ENCODE measurements around the gene COL4A2.
"Not testable (repeated sequence)": the region's sequence is repeated elsewhere in the genome, so short reads cannot be mapped to it uniquely, and the experiment has no call there.

Gene COL4A2

DNA sequence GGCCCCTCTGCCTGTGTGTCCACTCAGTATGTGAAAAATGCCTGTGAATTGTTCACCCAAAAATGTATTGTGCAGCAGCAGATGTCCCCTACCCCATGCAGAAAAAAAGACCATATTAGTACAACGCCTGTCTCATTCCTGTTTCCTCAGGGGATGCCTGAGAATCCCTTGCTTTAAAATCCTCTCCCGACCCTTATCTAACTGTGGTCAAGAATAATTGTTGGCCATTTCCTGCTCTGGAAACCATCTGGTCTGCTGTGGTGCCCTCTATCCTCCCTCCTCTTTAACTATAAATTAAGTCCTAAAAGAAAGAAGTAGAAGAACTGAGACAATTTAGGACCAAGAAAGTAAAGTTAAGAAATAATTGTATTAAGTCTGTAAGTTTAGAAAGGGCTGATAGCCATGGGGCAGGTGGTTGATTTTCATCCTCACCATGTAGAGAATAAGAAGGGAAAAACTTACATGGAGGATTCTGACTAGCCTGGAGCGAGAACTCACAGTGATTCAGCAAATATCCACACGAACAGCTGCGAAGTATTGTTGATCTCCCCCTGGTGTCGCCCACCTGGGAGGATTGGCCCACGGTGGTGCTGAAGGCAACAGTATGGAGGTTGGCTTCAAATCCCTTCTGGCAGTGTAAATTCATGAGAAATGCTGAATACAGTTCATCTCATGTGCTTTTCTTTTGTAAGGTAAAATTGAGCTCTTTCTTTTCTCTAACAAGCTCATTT, 85.6 kb downstream of the COL4A2 start:
- Mint-ChIP-seq H3K9me3 (no peaks in the 10 kb centered on the region), H3K4me3 (no peak overlapping the region), H3K27me3 (peaks cover 40% of the 10 kb centered on the region), H3K27ac (no peak overlapping the region), H3K4me1 (no peaks in the 10 kb centered on the region), H3K36me3 (no peaks in the 10 kb centered on the region)

DNA sequence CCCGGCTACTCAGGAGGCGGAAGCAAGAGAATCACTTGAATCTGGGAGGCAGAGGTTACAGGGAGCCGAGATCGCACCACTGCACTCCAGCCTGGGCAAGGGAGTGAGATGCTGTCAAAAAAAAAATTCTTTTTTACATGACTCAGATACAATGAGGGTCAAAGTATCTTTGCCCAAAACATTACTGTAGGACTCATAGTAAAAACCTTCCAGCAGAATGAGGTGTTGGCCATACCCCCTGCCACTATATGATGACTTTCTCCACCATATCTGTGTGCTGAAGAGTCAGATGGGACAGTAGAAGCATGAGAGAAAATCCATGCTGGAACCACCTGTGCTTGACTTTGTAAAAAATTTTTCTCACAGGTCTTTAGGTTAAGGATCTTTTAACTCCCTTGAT, 86.7 kb downstream of the COL4A2 start:
- no peak overlapping the region for H3K27ac Mint-ChIP-seq

DNA sequence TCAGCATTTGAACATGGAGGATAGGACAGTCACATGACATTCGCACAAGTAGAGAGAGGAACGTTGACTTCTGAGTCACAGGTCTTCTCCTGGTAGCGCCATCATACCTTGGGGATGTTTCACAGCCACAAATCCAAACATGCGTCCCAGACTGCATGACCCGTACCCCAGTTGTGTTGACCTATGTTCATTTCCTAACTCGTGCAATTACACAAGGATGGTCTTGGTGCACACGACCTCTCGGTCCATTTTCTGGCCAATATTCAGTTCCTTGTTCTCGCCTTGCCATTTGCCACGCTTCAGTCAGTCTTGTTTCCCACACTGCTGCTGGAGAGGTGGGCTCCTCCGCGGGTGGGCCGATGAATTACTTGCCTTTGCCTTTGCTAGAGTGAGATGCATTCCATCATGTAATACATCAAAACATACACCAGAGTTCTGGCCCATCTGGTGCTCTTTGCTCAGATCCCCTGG, 87.3 kb downstream of the COL4A2 start:
- peaks cover 39% of the 10 kb centered on the region for H3K27me3 Mint-ChIP-seq
- no peaks in the 10 kb centered on the region for H3K9me3 Mint-ChIP-seq
- H3K36me3 Mint-ChIP-seq: no peaks in the 10 kb centered on the region
- H3K27ac Mint-ChIP-seq: no peak overlapping the region
- no peak overlapping the region for H3K4me3 Mint-ChIP-seq
- no peaks in the 10 kb centered on the region for H3K4me1 Mint-ChIP-seq

More for the DNA sequence above, 86.7 kb downstream of the COL4A2 start:
- Mint-ChIP-seq H3K27me3 (peaks cover 43% of the 10 kb centered on the region), H3K9me3 (no peaks in the 10 kb centered on the region), H3K4me3 (no peak overlapping the region), H3K36me3 (no peaks in the 10 kb centered on the region), H3K4me1 (no peaks in the 10 kb centered on the region)

DNA sequence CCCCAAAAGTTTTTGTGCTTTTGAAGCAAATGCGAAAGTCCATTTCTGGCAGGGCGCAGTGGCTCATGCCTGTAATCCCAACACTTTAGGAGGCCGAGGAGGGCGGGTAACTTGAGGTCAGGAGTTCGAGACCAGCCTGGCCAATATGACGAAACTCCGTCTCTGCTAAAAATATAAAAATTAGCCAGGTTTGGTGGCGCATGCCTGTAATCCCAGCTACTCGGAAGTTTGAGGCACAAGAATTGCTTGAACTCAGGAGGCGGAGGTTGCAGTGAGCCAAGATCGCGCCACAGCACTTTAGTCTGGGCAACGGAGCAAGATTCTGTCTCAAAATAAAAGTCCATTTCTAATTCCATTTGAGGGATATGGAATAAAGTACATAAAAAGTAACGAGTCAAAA, 88.5 kb downstream of the COL4A2 start:
- peaks cover 46% of the 10 kb centered on the region for H3K27me3 Mint-ChIP-seq
- H3K36me3 Mint-ChIP-seq, H3K4me3 Mint-ChIP-seq, H3K9me3 Mint-ChIP-seq, H3K4me1 Mint-ChIP-seq, H3K27ac Mint-ChIP-seq: not testable (repeated sequence)

DNA sequence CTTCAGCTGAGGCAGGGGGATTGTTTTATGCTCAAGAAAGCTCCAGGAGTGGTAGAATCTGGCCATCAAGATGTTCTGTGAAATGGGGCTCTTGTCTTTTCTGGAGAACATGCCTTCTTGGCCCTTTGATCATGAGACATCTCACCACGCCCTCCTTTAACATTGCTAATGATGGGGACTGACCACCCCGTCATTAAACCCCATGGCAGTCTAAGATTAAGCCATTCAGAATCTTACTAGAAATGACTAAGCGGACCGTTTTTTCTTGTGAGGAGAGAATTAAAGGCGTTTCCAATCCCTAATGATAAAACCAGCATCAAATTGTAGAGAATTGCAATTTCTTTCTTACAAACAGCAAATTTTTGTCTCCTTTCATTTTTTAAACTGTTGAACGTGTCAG, 89.4 kb downstream of the COL4A2 start:
- Mint-ChIP-seq H3K4me1 (no peaks in the 10 kb centered on the region), H3K36me3 (no peaks in the 10 kb centered on the region), H3K27me3 (peaks cover 41% of the 10 kb centered on the region), H3K27ac (no peak overlapping the region), H3K4me3 (no peak overlapping the region), H3K9me3 (no peaks in the 10 kb centered on the region)

DNA sequence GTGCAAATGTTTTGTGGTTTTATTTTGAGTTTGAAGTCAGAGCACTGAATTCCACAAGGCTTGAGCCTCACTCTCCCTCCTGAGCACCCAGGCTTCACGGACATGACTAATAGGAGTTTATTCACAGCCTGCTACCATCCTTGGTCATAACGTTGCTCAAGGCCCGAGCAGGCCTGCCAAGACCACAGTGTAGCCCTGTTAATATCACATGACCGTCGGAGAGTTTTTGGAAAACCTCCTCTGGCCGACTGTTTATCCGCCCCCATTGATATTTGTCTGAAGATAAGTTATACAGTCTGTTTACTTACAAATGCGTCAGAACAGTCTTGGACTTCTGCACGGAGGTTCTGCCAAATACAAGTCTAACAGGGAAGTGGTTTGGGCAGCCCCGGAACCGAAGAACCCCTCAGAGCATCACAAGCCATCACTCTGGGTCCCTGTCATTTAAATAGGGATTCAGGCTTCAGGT, 89.9 kb downstream of the COL4A2 start:
- Mint-ChIP-seq H3K4me3 (no peak overlapping the region), H3K27me3 (peaks cover 39% of the 10 kb centered on the region), H3K4me1 (no peaks in the 10 kb centered on the region), H3K27ac (no peak overlapping the region), H3K9me3 (no peaks in the 10 kb centered on the region), H3K36me3 (no peaks in the 10 kb centered on the region)

DNA sequence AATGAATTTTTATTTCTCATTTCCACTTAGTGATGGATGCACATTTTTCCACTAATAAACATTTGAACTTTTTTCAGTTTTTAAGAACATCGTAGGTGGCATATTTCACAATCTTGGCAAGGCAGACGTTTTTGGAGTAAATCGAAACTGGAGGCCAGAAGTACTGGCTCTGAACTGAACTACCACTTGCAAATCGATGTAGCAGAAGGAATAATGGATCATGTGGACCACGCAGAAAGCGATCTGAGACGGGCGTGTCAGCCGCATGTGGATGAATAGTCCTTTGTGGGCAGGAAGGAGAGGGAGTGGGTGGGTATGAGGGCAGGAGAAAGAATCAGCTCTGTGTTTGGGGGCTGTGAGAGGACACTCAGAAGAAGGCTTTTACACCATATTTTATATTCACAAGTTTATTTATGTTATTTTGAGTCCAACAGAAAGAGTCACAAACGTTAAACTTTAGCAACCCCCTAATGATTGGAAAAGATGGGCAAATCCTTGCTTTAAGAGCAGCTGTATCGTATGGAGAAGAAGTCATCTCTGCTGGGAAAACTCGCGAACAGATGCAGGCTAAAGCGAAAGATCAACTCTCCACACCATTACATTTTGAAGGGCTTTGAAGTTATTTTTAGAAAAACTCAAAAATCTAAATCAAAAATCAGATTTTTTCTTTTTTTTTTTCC, 90.5 kb downstream of the COL4A2 start:
- Mint-ChIP-seq H3K36me3 (no peaks in the 10 kb centered on the region), H3K4me3 (no peak overlapping the region), H3K4me1 (no peaks in the 10 kb centered on the region), H3K27ac (no peak overlapping the region), H3K9me3 (no peaks in the 10 kb centered on the region), H3K27me3 (peaks cover 37% of the 10 kb centered on the region)

DNA sequence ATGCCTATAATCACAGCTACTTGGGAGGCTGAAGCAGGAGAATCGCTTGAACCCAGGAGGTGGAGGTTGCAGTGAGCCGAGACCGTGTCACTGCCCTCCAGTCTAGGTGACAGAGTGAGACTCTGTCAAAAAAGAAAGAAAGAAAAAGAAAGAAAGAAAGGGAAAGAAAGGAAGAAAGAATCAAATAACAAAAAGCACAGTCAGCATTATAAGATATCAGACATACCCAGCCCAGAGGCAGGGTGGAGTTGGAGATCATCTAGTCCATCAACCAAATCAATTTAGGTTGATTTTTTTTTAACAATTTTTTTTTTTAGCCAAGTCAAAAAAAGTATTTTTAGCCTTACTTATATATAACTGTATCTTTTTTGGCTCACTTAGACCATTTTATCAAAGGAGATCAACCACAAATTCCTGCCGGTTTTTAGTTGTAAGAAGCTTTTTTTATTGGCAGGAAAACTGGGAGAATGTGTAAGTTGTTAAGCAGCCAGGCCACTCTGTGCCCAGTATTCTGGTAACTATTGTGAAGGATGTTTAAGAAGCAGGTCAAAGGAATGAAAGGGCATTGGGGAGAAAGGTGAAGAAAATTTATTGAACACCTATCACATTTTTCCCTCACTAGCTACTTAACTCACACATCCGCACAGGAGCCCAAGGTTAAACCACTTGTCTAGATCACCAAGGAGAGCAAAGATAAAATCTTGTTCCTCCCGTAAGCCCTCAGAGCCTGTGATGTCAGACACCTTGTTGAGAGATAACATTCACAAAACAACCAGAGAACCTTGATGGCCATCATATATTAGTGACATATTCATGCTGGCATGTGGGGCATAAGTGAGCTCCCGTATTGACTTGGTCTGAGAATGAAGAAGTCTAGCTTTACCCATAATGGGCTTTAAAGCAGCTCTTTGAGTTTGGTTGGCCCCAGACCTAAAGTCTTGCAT, 91.8 kb downstream of the COL4A2 start:
- no peaks in the 10 kb centered on the region for H3K4me1 Mint-ChIP-seq
- no peaks in the 10 kb centered on the region for H3K9me3 Mint-ChIP-seq
- peaks cover 38% of the 10 kb centered on the region for H3K27me3 Mint-ChIP-seq
- no peak overlapping the region for H3K4me3 Mint-ChIP-seq
- H3K36me3 Mint-ChIP-seq: no peaks in the 10 kb centered on the region
- H3K27ac Mint-ChIP-seq: no peak overlapping the region

DNA sequence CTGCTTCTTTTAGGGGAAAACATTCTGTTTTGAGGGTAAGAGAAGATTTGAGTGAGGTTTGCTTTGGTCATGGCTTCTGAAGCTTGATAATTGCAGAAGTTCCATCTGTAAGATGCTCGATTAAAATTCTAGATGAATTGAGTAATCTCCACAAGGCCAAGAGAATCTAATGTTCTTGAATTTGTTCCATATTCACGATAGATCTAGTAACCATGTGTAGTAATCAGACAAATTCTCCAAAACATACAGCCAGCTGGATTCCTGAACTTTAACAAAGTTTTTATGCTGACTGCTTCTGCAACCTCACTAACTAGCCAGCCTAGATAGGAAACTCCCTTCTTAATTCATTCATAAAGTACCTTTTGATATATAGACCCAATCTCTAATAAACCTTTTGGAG, 92.7 kb downstream of the COL4A2 start:
- Mint-ChIP-seq H3K9me3 (no peaks in the 10 kb centered on the region), H3K36me3 (no peaks in the 10 kb centered on the region), H3K27me3 (peaks cover 45% of the 10 kb centered on the region), H3K4me3 (no peak overlapping the region), H3K27ac (no peak overlapping the region), H3K4me1 (no peaks in the 10 kb centered on the region)

DNA sequence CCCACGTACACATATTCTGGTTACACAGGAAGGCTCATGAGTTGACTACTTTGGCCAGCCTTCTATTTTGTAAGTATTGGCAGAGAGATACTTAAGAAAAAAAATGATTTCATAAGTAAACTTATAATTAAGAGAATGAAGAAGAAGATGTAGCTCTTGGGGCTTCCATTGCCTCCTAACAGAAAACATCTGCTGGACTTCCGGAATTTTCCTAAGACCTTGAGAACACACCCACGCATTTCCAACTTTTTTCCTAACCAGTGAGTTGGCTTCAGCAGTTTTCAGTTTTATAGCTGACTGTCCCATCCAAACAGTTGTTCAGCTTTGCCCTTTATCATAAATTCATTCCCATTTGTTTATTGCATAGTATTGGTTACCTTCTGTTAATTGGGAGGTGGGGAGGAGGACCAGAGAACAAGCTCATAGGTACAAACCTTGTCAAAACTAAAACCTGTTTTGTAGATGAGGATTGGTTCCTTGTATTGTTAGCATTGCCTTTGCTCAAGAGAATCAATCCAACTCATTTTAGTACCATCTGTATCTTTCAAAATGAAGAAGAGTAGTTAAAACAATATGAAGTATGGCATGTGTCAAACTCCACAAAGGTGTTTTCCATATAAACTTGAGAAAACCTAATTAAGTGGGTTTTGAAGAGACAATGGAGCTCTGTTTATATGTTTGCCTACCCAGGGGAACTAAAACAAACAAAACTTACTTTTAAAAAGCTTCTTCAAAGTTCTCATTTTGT, 93.9 kb downstream of the COL4A2 start:
- H3K4me1 Mint-ChIP-seq: no peaks in the 10 kb centered on the region

DNA sequence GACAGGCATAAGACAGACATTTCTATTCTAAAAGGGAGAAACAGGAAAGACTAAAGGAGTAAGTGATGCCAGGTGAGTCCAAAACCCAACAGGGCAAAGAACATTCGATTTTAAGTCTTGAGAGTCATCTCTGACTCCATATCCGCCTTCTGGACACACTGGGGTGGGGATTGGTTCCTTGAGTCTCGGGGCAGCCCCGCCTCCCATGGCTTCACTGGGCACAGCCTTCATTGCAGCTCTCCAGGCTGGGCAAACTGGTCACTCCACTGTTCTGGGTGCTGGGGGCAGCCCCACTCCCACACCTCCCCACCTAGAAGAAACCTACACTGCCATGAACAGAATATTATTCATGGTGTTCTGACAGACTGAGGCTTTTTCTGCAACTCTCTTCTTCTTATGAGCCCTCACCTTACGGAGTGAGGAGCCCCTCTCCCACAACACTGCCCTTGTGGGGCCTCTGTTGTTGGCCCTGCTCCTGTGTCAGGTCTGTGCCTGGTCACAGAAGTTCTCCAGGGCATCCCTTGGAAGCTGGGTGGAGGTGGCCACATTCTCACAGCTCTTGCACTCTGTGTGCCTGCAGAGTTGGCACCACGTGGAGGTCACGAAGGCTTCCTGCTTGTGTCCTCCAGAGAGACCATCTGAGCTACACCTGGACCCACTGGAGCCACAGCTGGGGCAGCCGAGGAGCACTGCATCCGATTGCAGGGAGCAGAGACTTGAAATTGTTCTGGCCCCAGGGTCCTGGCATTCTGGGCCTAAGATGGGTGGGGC, 95.4 kb downstream of the COL4A2 start:
- Mint-ChIP-seq H3K36me3 (no peaks in the 10 kb centered on the region), H3K4me1 (no peaks in the 10 kb centered on the region), H3K27ac (no peak overlapping the region), H3K4me3 (no peak overlapping the region), H3K27me3 (peaks cover 47% of the 10 kb centered on the region), H3K9me3 (no peaks in the 10 kb centered on the region)

More for the DNA sequence above, 93.9 kb downstream of the COL4A2 start:
- Mint-ChIP-seq H3K9me3 (no peaks in the 10 kb centered on the region), H3K27me3 (peaks cover 51% of the 10 kb centered on the region), H3K27ac (no peak overlapping the region), H3K4me3 (no peak overlapping the region), H3K36me3 (no peaks in the 10 kb centered on the region)

DNA sequence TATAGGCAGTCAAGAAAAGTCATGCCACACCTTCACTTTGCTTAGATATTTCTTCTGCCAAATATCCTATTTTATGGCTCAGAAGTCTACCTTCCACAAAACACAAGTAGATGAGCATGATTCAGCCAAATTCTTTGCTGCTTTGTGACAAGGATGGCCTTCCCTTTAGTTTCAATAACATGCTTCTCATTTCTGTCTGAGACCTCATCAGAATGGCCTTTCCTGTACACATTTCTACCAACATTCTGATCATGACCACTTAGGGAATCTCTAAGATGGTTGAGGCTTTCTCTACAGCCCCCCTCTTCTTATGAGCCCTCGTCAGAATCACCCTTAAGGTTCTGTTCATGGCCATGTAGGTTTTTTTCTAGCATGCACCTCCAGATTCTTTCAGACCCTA, 96.2 kb downstream of the COL4A2 start:
- Mint-ChIP-seq H3K9me3 (no peaks in the 10 kb centered on the region), H3K4me3 (no peak overlapping the region), H3K36me3 (no peaks in the 10 kb centered on the region), H3K4me1 (no peaks in the 10 kb centered on the region), H3K27me3 (peaks cover 45% of the 10 kb centered on the region), H3K27ac (no peak overlapping the region)

DNA sequence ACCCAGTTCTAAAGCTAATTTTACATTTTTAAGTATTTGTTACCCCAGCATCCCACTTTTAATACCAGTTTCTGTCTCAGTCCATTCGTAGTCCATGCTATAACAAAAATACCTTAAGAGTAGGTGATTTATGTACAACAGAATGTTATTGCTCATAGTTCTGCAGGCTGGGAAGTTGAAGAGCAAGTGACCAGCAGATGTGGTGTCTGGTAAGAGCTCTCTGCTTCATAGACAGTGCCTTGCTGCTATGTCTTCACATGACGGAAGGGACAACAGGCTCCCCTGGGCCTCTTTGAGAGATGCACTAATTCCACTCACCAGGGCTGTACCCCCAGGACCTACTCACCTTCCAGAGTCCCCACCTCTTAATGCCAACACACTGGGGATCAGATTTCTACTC, 96.6 kb downstream of the COL4A2 start:
- no peaks in the 10 kb centered on the region for H3K4me1 Mint-ChIP-seq
- no peaks in the 10 kb centered on the region for H3K9me3 Mint-ChIP-seq
- peaks cover 43% of the 10 kb centered on the region for H3K27me3 Mint-ChIP-seq
- H3K36me3 Mint-ChIP-seq: no peaks in the 10 kb centered on the region
- H3K27ac Mint-ChIP-seq: no peak overlapping the region
- H3K4me3 Mint-ChIP-seq: no peak overlapping the region

DNA sequence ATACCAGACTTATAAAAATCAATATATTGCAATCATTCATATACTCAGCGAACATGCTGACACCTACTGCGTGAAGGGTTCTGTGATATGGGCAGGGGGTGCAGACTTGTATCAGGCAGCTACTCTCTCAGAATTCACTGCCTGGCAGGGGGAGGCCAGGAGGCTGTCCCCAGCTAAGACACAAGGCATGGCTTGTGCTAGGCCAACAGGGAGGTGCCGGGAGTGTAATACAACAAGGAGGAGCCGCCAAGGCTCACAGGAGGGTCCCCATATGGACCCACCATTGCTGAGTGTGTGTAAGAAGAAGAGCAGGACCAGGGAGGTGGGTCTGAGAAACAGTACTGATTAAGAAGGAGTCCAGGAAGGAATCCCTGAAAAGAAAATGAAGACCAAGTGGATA, 97.2 kb downstream of the COL4A2 start:
- Mint-ChIP-seq H3K9me3 (no peaks in the 10 kb centered on the region), H3K36me3 (no peaks in the 10 kb centered on the region), H3K4me3 (no peak overlapping the region), H3K27me3 (peaks cover 42% of the 10 kb centered on the region), H3K27ac (no peak overlapping the region), H3K4me1 (no peaks in the 10 kb centered on the region)
